HCT116 (cell line): Measurements from ENCODE around the gene SLC25A41.

Experiments used
- CEBPB ChIP-seq: IDR thresholded peaks from 2 replicates; pipeline ENCODE4 v1.6.1; 2012; ENCODE audit warnings: low read depth
- EGR1 ChIP-seq: IDR thresholded peaks from 2 replicates; pipeline ENCODE4 v1.6.1; 2012; ENCODE audit warnings: low read depth
- JUND ChIP-seq: IDR thresholded peaks from 2 replicates; pipeline ENCODE4 v1.6.1; 2012
- MAX ChIP-seq: IDR thresholded peaks from 2 replicates; pipeline ENCODE4 v1.6.1; 2012
- POLR2A ChIP-seq: IDR thresholded peaks from 2 replicates; pipeline ENCODE4 v1.7.0; 2011; ENCODE audit warnings: borderline replicate concordance; ENCODE audit not compliant: insufficient read depth, insufficient read length; ENCODE audit errors: extremely low read depth
- POLR2AphosphoS5 ChIP-seq: IDR thresholded peaks from 2 replicates; pipeline ENCODE4 v1.6.1; 2011; ENCODE audit warnings: mild to moderate bottlenecking, low read depth, low read length, moderate library complexity
- SP1 ChIP-seq: IDR thresholded peaks from 2 replicates; pipeline ENCODE4 v1.6.1; 2012; ENCODE audit warnings: low read depth
- TF ChIP-seq, protein P1 (sequence below), 3 experiments: fragments of 200-600 bp in 1 of 3; sonication (generic) in 1 of 3; IDR thresholded peaks in 2 of 3; conservative IDR thresholded peaks in 1 of 3; 2 replicates each; pipeline ENCODE4 v1.5.1; 2012 to 2017; ENCODE audit warnings: low read depth in 2 of 3, low read length in 2 of 3, antibody characterized with exemption in 1 of 3, borderline replicate concordance in 1 of 3, control low read depth in 1 of 3, mild to moderate bottlenecking in 1 of 3, mixed read lengths in 1 of 3, mixed run types in 1 of 3, moderate library complexity in 1 of 3; ENCODE audit not compliant: insufficient read depth in 1 of 3
- TF ChIP-seq, protein P2 (sequence below): IDR thresholded peaks from 2 replicates; pipeline ENCODE4 v1.6.1; 2012; ENCODE audit warnings: low read depth

- TF ChIP-seq, protein P1, sequence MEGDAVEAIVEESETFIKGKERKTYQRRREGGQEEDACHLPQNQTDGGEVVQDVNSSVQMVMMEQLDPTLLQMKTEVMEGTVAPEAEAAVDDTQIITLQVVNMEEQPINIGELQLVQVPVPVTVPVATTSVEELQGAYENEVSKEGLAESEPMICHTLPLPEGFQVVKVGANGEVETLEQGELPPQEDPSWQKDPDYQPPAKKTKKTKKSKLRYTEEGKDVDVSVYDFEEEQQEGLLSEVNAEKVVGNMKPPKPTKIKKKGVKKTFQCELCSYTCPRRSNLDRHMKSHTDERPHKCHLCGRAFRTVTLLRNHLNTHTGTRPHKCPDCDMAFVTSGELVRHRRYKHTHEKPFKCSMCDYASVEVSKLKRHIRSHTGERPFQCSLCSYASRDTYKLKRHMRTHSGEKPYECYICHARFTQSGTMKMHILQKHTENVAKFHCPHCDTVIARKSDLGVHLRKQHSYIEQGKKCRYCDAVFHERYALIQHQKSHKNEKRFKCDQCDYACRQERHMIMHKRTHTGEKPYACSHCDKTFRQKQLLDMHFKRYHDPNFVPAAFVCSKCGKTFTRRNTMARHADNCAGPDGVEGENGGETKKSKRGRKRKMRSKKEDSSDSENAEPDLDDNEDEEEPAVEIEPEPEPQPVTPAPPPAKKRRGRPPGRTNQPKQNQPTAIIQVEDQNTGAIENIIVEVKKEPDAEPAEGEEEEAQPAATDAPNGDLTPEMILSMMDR (IDR thresholded peaks at IDR 0.05 in 2 of 3, conservative IDR thresholded peaks at IDR 0.05 in 1 of 3; ENCODE audit: borderline replicate concordance in 1 of 3, insufficient read depth in 1 of 3, low read depth in 2 of 3, low read length in 2 of 3), result no peak
- TF ChIP-seq SP1, result no peak
- no peak for TF ChIP-seq MAX
- no peak for TF ChIP-seq POLR2AphosphoS5
- TF ChIP-seq, protein P2, sequence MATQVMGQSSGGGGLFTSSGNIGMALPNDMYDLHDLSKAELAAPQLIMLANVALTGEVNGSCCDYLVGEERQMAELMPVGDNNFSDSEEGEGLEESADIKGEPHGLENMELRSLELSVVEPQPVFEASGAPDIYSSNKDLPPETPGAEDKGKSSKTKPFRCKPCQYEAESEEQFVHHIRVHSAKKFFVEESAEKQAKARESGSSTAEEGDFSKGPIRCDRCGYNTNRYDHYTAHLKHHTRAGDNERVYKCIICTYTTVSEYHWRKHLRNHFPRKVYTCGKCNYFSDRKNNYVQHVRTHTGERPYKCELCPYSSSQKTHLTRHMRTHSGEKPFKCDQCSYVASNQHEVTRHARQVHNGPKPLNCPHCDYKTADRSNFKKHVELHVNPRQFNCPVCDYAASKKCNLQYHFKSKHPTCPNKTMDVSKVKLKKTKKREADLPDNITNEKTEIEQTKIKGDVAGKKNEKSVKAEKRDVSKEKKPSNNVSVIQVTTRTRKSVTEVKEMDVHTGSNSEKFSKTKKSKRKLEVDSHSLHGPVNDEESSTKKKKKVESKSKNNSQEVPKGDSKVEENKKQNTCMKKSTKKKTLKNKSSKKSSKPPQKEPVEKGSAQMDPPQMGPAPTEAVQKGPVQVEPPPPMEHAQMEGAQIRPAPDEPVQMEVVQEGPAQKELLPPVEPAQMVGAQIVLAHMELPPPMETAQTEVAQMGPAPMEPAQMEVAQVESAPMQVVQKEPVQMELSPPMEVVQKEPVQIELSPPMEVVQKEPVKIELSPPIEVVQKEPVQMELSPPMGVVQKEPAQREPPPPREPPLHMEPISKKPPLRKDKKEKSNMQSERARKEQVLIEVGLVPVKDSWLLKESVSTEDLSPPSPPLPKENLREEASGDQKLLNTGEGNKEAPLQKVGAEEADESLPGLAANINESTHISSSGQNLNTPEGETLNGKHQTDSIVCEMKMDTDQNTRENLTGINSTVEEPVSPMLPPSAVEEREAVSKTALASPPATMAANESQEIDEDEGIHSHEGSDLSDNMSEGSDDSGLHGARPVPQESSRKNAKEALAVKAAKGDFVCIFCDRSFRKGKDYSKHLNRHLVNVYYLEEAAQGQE, result no peak
- no peak for TF ChIP-seq POLR2A
- TF ChIP-seq CEBPB, result no peak
- no peak for TF ChIP-seq EGR1
- no peak for TF ChIP-seq JUND
These were observed 33.1 kb upstream of the SLC25A41 start for GRCh38 chr19:6466526-6467248.
